Stimulated activated CD4-positive, alpha-beta T cell treated with anti-CD3 and anti-CD28 coated beads, Interleukin-15, amount 100 ng/mL, for 48 hours (primary cell): ENCODE results near the gene VRK3.
"Not testable (repeated sequence)": the region's sequence is repeated elsewhere in the genome, so short reads cannot be mapped to it uniquely, and the experiment has no call there.

Experiments
- DNase-seq, 2 donors: peaks; one replicate each; pipeline ENCODE4 v3.0.0-alpha.2; 2020; ENCODE audit warnings: low read depth in 2 of 2

Gene VRK3

GRCh38 chr19:50025022-50025793 lies at the start of gene VRK3:
Gene VRK3, minus strand, starts transcription at chr19:50025372. Its CDS starts 9,210 bp downstream, at chr19:50016162.
- DNase-seq, result peak; percentile 95 to 98

GRCh38 chr19:50068382-50068781 lies 43.2 kb upstream of the VRK3 start:
- DNase-seq, result not testable (repeated sequence)

GRCh38 chr19:50067575-50067974 lies 42.4 kb upstream of the VRK3 start:
- DNase-seq, result no peak

- DNase-seq, result no peak
These were observed 40.8 kb upstream of the VRK3 start for GRCh38 chr19:50065938-50066337.

GRCh38 chr19:50061650-50062049 lies 36.5 kb upstream of the VRK3 start:
- no peak for DNase-seq

GRCh38 chr19:50060107-50060506 lies 34.9 kb upstream of the VRK3 start:
- no peak for DNase-seq

- DNase-seq, result no peak
These were observed 33.9 kb upstream of the VRK3 start for GRCh38 chr19:50059045-50059444.

GRCh38 chr19:50058425-50058824 lies 33.3 kb upstream of the VRK3 start:
- DNase-seq, result no peak

GRCh38 chr19:50053119-50053518 lies 27.9 kb upstream of the VRK3 start:
- no peak for DNase-seq

GRCh38 chr19:50051964-50052363 lies 26.8 kb upstream of the VRK3 start:
- DNase-seq, result no peak

GRCh38 chr19:50051228-50051895 lies 26.2 kb upstream of the VRK3 start:
- DNase-seq, result not testable (repeated sequence)

- peak; percentile 53 to 71 for DNase-seq
These were observed 25.4 kb upstream of the VRK3 start for GRCh38 chr19:50050406-50051227.

- no peak for DNase-seq
These were observed 22.5 kb upstream of the VRK3 start for GRCh38 chr19:50047671-50048070.

- DNase-seq, result peak in 1 of 2 donors; percentile 37
These were observed 21.7 kb upstream of the VRK3 start for GRCh38 chr19:50046649-50047503.

GRCh38 chr19:50044922-50045321 lies 19.8 kb upstream of the VRK3 start:
- DNase-seq, result no peak

- DNase-seq, result no peak
These were observed 18.8 kb upstream of the VRK3 start for GRCh38 chr19:50043967-50044366.

- DNase-seq, result no peak
These were observed 17.3 kb upstream of the VRK3 start for GRCh38 chr19:50042363-50043024.

- no peak for DNase-seq
These were observed 15.8 kb upstream of the VRK3 start for GRCh38 chr19:50040967-50041366.

- no peak for DNase-seq
These were observed 14.8 kb upstream of the VRK3 start for GRCh38 chr19:50039968-50040367.

GRCh38 chr19:50036908-50037307 lies 11.7 kb upstream of the VRK3 start:
- DNase-seq, result no peak

- DNase-seq, result no peak
These were observed 5.8 kb upstream of the VRK3 start for GRCh38 chr19:50030937-50031336.
